HCT116 (cell line): ENCODE data around the gene MIS18A. TPM values are rescaled to one million over a fixed set of nuclear protein-coding genes. Genes with fewer than 3 reads are reported as not detected.

Source experiments
- ATAC-seq: fragments of 200-7000 bp; cut with Tn5 transposase; 2 replicates; pipeline ENCODE4 v1.9.1; 2020; ENCODE audit warnings: mild to moderate bottlenecking, moderate library complexity
- BruUV-seq: library from RNA; stranded (reverse); fragments of 400-500 nt; replicated peaks from 2 replicates; lab custom pipeline; 2021; lab: Mats Ljungman, UMichigan
- CTCF ChIA-PET: fragments of 300-600 bp; sonication (Branson Sonifier 250); formaldehyde crosslinking; loops from one replicate; lab custom pipeline; 2021; ENCODE audit warnings: antibody characterized with exemption; lab: Charles Lee
- POLR2A ChIA-PET: fragments of 300-600, 350-600 bp; sonication (Branson Sonifier 250); formaldehyde crosslinking; loops from one replicate; lab custom pipeline; 2021; ENCODE audit warnings: antibody characterized with exemption; lab: Charles Lee
- RAD21 ChIA-PET, 2 experiments: fragments of 300-600 bp; sonication (Branson Sonifier 250); formaldehyde crosslinking; loops; one replicate each; lab custom pipeline; 2023; ENCODE audit warnings: low total read pairs in 2 of 2; ENCODE audit not compliant: uncharacterized antibody in 2 of 2, unreplicated experiment in 2 of 2, low non-redundant PET in 1 of 2; lab: Charles Lee
- DNase-seq: peaks from one replicate; pipeline ENCODE4 v3.0.0-alpha.2; 2010; ENCODE audit warnings: low read depth, low spot score
- H2AFZ ChIP-seq: fragments of 200-600 bp; shearing (Covaris generic), sonication (generic); 2 replicates; pipeline ENCODE4 v1.6.1; 2017; ENCODE audit warnings: low read depth, mixed run types, mixed read lengths, antibody characterized with exemption, low read length; ENCODE audit not compliant: poor library complexity, severe bottlenecking
- H3K27ac ChIP-seq: 2 replicates; pipeline ENCODE4 v1.5.1; 2012; ENCODE audit warnings: low read depth, low read length
- H3K27me3 ChIP-seq: fragments of 200-600 bp; sonication (generic); 2 replicates; pipeline ENCODE4 v1.6.1; 2016; ENCODE audit warnings: mixed run types, low read length, mixed read lengths; ENCODE audit not compliant: insufficient read depth
- H3K36me3 ChIP-seq, 2 experiments: fragments of 200-500 bp in 1 of 2; fragments of 200-600 bp in 1 of 2; sonication (Bioruptor generic) in 1 of 2; sonication (generic) in 1 of 2; 2 replicates each; pipeline versions ENCODE4 v1.5.1 to v1.6.1; 2014 to 2016; ENCODE audit warnings: low read length in 2 of 2, inconsistent platforms in 1 of 2, mixed read lengths in 1 of 2, mixed run types in 1 of 2; ENCODE audit not compliant: insufficient read depth in 2 of 2, control insufficient read depth in 1 of 2
- H3K4me1 ChIP-seq, 2 experiments: fragments of 200-600 bp in 1 of 2; sonication (generic) in 1 of 2; 2 replicates each; pipeline versions ENCODE4 v1.5.1 to v1.6.1; 2012 to 2017; ENCODE audit warnings: low read length in 2 of 2, inconsistent platforms in 1 of 2, mild to moderate bottlenecking in 1 of 2, mixed read lengths in 1 of 2, mixed run types in 1 of 2, moderate library complexity in 1 of 2; ENCODE audit not compliant: insufficient read depth in 2 of 2, control insufficient read depth in 1 of 2
- H3K4me2 ChIP-seq: fragments of 200-600 bp; sonication (generic); 2 replicates; pipeline ENCODE4 v1.6.1; 2017; ENCODE audit warnings: mixed run types, low read length, mixed read lengths
- H3K4me3 ChIP-seq, 2 experiments: fragments of 200-600 bp in 1 of 2; sonication (generic) in 1 of 2; replicated peaks in 1 of 2; 2 replicates each; pipeline ENCODE4 v1.5.1; 2011 to 2016; ENCODE audit warnings: low read length in 2 of 2, control low read depth in 1 of 2, low read depth in 1 of 2, mild to moderate bottlenecking in 1 of 2, mixed read lengths in 1 of 2, mixed run types in 1 of 2
- H3K79me2 ChIP-seq: fragments of 200-600 bp; sonication (generic); 2 replicates; pipeline ENCODE4 v1.6.1; 2017; ENCODE audit warnings: mild to moderate bottlenecking, mixed run types, low read length, moderate library complexity, mixed read lengths; ENCODE audit not compliant: insufficient read depth
- H3K9ac ChIP-seq: fragments of 200-600 bp; sonication (generic); 2 replicates; pipeline ENCODE4 v1.6.1; 2016; ENCODE audit warnings: low read length, mixed read lengths
- H3K9me2 ChIP-seq: fragments of 200-600 bp; sonication (generic), shearing (Covaris generic); 2 replicates; pipeline ENCODE4 v1.6.1; 2017; ENCODE audit warnings: mixed run types, mild to moderate bottlenecking, moderate library complexity; ENCODE audit not compliant: insufficient read depth
- H3K9me3 ChIP-seq, 2 experiments: fragments of 200-500 bp in 1 of 2; fragments of 200-600 bp in 1 of 2; sonication (Bioruptor generic) in 1 of 2; sonication (generic) in 1 of 2; 2 replicates each; pipeline ENCODE4 v1.6.1; 2014 to 2017; ENCODE audit warnings: low read length in 2 of 2, mixed read lengths in 2 of 2, inconsistent platforms in 1 of 2, low read depth in 1 of 2, mild to moderate bottlenecking in 1 of 2, mixed run types in 1 of 2, moderate library complexity in 1 of 2; ENCODE audit not compliant: control insufficient read depth in 1 of 2, insufficient read depth in 1 of 2
- H4K20me1 ChIP-seq: fragments of 200-600 bp; sonication (generic), shearing (Covaris generic); 2 replicates; pipeline ENCODE4 v1.6.1; 2017; ENCODE audit warnings: mixed run types, mild to moderate bottlenecking, moderate library complexity; ENCODE audit not compliant: insufficient read depth
- ATF3 ChIP-seq: IDR thresholded peaks from 2 replicates; pipeline ENCODE4 v1.6.1; 2012
- CBX3 ChIP-seq: IDR thresholded peaks from 2 replicates; pipeline ENCODE4 v1.6.1; 2012; ENCODE audit warnings: low read depth
- CEBPB ChIP-seq: IDR thresholded peaks from 2 replicates; pipeline ENCODE4 v1.6.1; 2012; ENCODE audit warnings: low read depth
- CTCF ChIP-seq, 3 experiments: fragments of 200-600 bp in 1 of 3; sonication (generic) in 1 of 3; IDR thresholded peaks in 2 of 3; conservative IDR thresholded peaks in 1 of 3; 2 replicates each; pipeline ENCODE4 v1.5.1; 2012 to 2017; ENCODE audit warnings: low read depth in 2 of 3, low read length in 2 of 3, antibody characterized with exemption in 1 of 3, borderline replicate concordance in 1 of 3, control low read depth in 1 of 3, mild to moderate bottlenecking in 1 of 3, mixed read lengths in 1 of 3, mixed run types in 1 of 3, moderate library complexity in 1 of 3; ENCODE audit not compliant: insufficient read depth in 1 of 3
- EGR1 ChIP-seq: IDR thresholded peaks from 2 replicates; pipeline ENCODE4 v1.6.1; 2012; ENCODE audit warnings: low read depth
- FOSL1 ChIP-seq: IDR thresholded peaks from 2 replicates; pipeline ENCODE4 v1.6.1; 2012; ENCODE audit warnings: low read depth
- MAX ChIP-seq: IDR thresholded peaks from 2 replicates; pipeline ENCODE4 v1.6.1; 2012
- POLR2A ChIP-seq: IDR thresholded peaks from 2 replicates; pipeline ENCODE4 v1.7.0; 2011; ENCODE audit warnings: borderline replicate concordance; ENCODE audit not compliant: insufficient read depth, insufficient read length; ENCODE audit errors: extremely low read depth
- POLR2AphosphoS5 ChIP-seq: IDR thresholded peaks from 2 replicates; pipeline ENCODE4 v1.6.1; 2011; ENCODE audit warnings: mild to moderate bottlenecking, low read depth, low read length, moderate library complexity
- RAD21 ChIP-seq: IDR thresholded peaks from 2 replicates; pipeline ENCODE4 v1.6.1; 2012; ENCODE audit warnings: low read depth, mild to moderate bottlenecking
- REST ChIP-seq: IDR thresholded peaks from 2 replicates; pipeline ENCODE4 v1.6.1; 2012; ENCODE audit warnings: low read depth
- SIN3A ChIP-seq: IDR thresholded peaks from 2 replicates; pipeline ENCODE4 v1.6.1; 2012; ENCODE audit warnings: low read depth
- SRF ChIP-seq: IDR thresholded peaks from 2 replicates; pipeline ENCODE4 v1.6.1; 2012; ENCODE audit warnings: low read depth
- YY1 ChIP-seq: IDR thresholded peaks from 2 replicates; pipeline ENCODE4 v1.6.1; 2011; ENCODE audit warnings: low read length, low read depth, moderate library complexity, mild to moderate bottlenecking; ENCODE audit not compliant: insufficient replicate concordance; ENCODE audit errors: extremely low read depth
- ZBTB33 ChIP-seq: IDR thresholded peaks from 2 replicates; pipeline ENCODE4 v1.6.1; 2011; ENCODE audit warnings: mild to moderate bottlenecking, low read length, moderate library complexity; ENCODE audit not compliant: insufficient replicate concordance; ENCODE audit errors: extremely low read depth
- ZFX ChIP-seq: fragments of 450-650 bp; IDR thresholded peaks from 2 replicates; pipeline ENCODE4 v1.6.1; 2017
- ZNF274 ChIP-seq: fragments of 200-500 bp; sonication (Bioruptor generic); IDR thresholded peaks from 2 replicates; pipeline ENCODE4 v1.6.1; 2014; ENCODE audit warnings: mild to moderate bottlenecking, low read depth, low read length, inconsistent platforms
- intact Hi-C: fragments of 100-400 bp; cut with micrococcal nuclease; formaldehyde crosslinking; loops from 2 replicates; pipeline ENCODE4 v1.10.0; 2022
- total RNA-seq: library from RNA; stranded (reverse); gene quantifications from one replicate; pipeline ENCODE4 v1.2.1, GENCODE V29; 2021; ENCODE audit not compliant: unreplicated experiment

Gene MIS18A
- total RNA-seq, 1 experiment from 2014 or later, result 30.0 TPM

- Histone ChIP-seq H3K79me2 (no peaks in the 10 kb centered on the region), H3K27ac (no peak overlapping the region), H3K9ac (no peak overlapping the region), H3K4me1 (no peaks in the 10 kb centered on the region), H3K4me3 (no peak overlapping the region), H4K20me1 (no peaks in the 10 kb centered on the region), H3K36me3 (peaks cover 0 to 10% of the 10 kb centered on the region in 2 experiments; a peak in 2 of 4 replicates), H2AFZ (no peak overlapping the region), H3K4me2 (no peak overlapping the region), H3K27me3 (no peaks in the 10 kb centered on the region), H3K9me3 (no peaks in the 10 kb centered on the region), H3K9me2 (no peaks in the 10 kb centered on the region)
- ChIA-PET POLR2A (no interaction called here), CTCF (no interaction called here), RAD21 (no interaction called here)
- ATAC-seq, result no peak
- intact Hi-C loops, result no loop called here
- BruUV-seq, result no TSS peak
- DNase-seq, result no peak
- TF ChIP-seq POLR2AphosphoS5, result no peak
- no peak for TF ChIP-seq ZBTB33
- TF ChIP-seq RAD21, result no peak
- no peak for TF ChIP-seq POLR2A
- no peak for TF ChIP-seq SIN3A
- no peak for TF ChIP-seq EGR1
- no peak for TF ChIP-seq CBX3
- TF ChIP-seq FOSL1, result no peak
- TF ChIP-seq REST, result no peak
- no peak for TF ChIP-seq ZNF274
- no peak for TF ChIP-seq CEBPB
- no peak for TF ChIP-seq ZFX
- no peak for TF ChIP-seq ATF3
- TF ChIP-seq YY1, result no peak
- TF ChIP-seq MAX, result no peak
- TF ChIP-seq CTCF (IDR thresholded peaks at IDR 0.05 in 2 of 3, conservative IDR thresholded peaks at IDR 0.05 in 1 of 3; ENCODE audit: borderline replicate concordance in 1 of 3, insufficient read depth in 1 of 3, low read depth in 2 of 3, low read length in 2 of 3), result no peak
- TF ChIP-seq SRF, result no peak
Observed at GRCh38 chr21:32298148-32298559, 19.3 kb upstream of the MIS18A start.
